NAMALWA (cell line): Measurements from ENCODE around the gene MAGI2.

Source experiments
- DNase-seq: peaks from one replicate; pipeline ENCODE4 v3.0.0-alpha.2; 2015; ENCODE audit warnings: low spot score

Gene MAGI2

DNA sequence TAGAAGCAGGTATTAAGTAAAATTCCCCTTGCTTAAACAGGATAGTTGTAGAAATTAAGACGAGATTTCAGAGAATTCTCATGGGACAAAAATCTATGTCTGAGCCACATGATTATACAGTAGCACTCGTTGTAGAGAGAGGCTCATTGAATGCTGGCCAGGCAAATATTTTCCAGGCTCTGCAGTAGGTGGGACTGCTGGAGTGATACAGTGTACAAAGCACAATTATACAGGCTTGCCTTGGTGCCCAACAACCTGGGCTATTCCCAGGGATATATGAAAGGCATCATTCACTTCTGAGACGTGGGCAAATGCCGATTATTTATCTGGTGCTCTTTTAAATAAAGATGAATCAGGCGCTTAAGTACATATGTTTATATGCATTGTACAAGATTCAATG lies 1274.3 kb downstream of the MAGI2 start:
- DNase-seq: no peak

DNA sequence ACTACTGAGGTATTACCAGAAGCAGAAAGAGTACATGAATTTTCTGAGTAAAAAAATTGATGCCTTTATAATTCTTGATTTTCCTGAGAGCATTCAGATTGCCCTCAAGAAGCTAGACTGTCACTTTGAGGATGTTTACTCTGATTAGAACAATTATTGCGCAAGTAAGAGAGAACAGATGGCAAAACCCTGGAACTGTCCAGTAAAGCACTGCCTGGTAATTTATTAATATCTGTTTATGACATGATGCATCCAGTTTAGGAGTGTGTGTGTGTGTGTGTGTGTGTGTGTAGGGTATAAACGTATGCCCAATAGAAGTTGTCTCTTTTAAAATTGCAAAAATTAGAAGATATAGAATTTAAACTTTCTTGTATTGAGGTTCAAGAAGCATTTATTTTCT lies 1275.1 kb downstream of the MAGI2 start:
- DNase-seq: no peak

DNA sequence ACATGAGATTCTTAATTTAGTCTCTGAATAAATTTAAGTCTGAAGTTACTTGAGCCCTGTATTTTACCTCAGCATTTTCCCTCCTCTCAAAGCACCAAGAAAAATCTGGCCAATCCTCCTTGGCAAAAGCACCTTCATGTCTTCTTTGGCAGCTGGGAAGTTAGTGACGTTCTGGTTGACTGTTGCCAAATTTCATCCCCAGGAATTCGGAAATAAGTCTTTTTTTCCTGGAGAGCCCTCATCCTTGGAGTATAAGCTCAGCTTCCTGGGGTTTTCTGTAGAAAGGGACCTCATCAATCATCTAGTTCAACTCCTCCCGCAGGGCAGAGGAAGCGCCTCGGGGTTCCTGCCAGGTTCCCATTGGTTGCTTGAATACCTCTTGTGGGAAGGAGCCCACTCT lies 1277.3 kb downstream of the MAGI2 start:
- DNase-seq: no peak

DNA sequence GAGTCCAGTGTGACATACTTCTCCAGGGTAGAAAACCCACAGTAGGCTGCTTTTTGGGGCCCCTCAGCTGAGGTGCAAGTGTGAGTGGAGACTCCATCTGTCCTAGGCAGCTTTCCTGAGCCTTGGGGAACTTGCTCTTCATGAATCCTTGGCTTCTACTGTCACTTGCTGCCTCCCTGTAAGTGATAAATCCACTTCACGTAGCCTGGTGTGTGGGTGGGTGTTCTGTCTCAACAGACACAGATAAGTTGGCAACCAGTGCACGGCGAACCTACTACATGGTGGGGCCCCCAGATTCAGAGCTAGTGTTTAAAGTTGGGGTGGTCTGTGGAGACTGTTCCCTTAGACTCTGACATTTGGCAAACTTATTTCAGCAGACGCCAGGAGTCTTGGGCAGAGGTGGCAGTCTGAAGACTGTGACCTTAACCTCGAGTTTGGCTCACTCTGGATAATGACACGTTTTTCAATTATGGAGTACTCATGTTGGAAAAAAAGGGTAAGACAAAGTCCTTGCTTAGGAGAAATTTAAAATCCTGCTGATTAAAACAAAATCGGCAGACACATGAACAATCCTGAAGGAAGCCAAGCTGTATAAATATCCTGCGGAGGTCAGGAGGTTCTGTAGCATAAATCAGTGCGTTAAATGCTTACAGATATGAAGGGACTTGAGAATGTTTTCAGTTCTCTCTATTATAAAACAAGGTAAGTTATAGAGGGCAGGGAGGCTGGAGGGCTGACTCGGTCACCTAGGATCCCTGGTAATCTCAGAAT lies 1278.0 kb downstream of the MAGI2 start:
- DNase-seq: no peak

DNA sequence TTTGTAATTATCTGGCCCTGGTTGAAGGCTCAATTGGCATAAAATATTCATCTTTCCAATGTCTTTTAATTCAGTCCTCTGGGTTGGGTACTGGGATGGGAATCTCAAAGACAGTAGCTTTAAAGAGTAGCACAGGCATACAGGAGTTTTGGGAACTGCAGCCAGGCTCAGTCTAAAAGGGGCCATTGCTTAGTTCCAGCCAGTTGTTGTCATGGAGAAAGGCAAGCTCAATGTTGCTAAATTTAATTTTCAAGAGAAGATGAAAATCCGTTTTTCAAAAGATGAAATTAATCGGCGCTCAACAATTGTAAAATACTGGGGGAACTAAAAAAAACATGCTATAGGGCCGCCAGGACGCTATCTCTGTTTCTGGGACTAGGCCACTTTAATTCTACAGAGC lies 1279.8 kb downstream of the MAGI2 start:
- DNase-seq: no peak

DNA sequence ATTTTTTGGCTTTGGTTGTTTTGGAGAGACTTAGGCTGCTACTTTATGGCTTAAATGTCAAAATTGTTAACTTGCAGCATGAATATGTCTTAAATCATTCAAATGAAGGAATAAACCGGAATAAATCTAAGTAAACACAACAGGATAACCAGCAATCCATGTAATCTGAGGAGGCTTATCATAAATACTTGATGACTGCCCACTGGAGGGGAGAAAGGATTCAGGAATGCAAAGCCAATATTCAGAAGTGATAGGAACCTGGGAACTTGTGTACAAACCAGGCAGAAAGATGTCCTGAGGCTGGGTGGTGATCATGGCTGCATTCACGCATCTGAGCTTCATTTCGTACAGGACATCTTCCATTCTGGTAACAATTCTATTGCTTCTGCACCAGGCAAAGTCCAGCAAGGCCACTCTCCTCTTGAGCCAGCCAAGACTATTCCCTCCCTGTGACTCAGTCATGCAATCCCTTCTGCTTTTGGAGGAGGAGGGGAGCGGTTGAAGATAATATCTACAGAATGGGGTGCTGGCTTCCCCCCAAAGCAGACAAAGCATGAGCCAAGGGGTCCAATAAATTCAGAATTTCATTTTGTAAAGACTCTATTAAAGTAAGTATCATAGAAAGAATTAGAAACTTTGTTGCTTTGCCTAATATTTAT lies 1280.4 kb downstream of the MAGI2 start:
- no peak for DNase-seq

DNA sequence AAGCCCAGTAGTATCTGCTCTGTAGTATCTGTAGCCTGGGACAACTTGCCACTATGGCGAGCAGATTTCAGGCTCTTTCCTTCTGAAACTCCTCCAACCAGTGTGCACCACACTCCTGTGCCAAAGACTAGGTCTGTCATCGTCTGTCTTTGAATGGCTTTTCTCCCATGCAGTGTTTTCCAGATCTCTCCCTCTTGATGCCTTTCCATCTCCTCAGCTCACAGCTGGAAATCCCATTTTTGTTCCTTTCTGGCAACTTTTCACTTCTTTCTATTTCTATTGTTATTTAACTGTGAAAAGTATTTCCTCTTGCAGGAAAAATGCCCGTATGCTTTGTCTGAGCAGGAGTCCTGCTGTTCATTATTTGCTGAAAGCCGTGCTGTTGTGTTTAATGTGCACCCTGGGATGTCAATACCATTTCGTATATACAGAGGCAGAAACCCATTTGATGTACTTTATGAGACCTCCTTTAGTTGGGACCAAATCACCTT lies 1281.2 kb downstream of the MAGI2 start:
- DNase-seq: no peak

DNA sequence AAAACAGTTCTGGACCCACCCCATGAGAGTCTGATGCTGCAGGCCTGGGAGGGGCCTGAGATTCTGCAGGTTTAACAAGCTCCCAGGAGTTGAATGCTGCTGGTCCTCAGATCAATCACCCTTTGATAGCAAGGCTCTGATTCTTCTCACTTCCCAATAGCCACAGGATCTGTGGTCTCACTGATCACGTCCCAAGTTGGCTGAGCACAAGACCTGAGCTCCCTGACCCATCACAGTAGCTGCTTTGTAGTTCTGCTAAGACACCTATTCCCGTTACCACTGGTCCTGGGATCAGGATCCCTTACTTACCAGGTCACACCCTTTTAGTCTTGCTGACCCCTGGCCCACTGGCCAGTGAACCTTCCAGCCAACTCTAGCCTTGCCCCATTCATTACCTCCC lies 1282.1 kb downstream of the MAGI2 start:
- no peak for DNase-seq

DNA sequence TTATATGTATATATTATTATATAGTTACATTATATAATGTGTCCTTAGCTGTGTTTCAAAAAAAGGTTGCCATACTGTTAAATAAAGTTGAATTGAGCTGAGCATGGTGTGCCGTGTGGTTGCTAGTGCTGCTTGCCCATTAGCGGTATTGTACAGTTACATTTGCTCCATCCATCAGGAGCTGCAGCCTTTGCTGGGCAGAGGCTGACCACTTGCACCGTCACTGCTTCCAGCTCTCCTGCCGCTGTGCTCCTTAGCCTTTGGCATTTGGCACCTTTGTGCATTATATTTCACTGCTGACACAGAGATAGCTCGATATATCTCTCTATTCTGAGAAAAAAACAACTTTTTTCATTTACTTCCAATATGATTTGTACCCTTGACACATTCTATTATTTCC lies 1282.7 kb downstream of the MAGI2 start:
- DNase-seq: no peak

DNA sequence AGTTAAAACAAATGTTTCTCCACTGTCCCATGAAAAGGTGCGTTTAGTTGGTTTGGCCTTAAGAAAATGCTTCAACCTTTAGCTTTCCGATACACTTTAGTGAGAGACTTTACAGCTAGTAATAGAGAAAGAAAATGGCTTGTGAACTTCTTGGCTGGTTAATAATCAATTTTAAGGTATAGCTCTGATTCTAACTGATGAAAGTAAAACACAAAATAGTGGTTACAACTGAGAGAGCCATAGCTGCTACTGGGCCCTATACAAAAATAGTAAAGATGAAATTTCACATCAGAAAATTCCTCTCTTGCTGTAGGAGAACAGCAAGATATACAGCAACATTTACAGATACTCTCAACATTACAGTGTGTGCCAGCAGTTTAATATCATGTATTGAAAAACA lies 1283.5 kb downstream of the MAGI2 start:
- DNase-seq: no peak

DNA sequence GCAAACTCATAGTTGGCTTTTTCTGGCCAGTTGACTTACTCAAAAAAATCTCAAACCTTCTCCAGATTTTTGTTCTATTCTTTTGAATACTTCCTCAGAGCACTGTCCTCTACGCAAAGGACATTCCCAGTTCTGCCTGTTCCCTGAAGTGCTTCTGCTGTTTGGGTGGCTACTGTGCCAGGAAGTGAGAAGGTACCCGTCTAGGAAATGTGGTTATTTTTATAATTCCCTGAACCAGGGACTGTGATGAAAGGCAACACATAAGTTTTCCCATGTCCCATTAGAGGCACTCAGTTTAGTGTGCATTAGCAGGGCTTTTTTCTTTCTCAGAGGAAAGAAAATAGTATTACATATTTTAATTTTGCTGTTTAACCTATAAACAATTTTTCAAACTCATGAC lies 1284.6 kb downstream of the MAGI2 start:
- DNase-seq: no peak

DNA sequence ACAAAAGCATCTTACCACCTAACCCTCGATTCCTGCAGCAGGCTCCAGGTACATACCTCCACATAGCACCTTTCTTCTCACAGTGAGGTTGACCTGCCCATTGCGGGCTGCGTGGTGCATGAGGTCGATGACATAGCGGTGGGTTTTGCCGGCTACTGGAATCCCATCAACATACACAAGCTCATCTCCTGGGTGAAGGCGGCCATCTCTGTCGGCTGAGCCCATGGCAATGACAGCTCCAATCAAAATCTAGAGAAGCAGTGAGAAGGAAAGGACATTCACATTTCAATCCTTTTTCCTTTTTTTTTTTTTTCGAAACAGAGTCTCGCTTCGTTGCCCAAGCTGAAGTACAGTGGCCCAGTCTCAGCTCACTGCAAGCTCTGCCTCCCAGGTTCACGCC lies 1285.6 kb downstream of the MAGI2 start:
- no peak for DNase-seq

DNA sequence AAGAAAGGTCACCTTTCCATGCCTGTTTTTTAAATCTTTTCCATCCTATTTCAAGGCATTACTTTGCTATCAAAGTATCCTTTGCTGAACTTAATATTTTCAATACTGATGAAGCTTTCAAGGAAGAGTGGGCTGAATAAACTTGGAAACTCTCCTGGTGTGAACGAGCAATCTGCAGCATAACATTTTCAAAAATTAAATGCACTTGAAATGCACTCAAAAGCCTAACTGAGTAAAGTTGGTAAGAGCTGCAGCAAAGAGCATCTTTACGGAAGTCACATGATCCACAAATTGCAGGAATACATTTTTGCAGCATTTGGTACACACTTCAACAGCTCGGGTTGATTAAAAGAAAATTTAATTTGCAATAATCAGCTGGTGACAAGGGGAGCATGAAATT lies 1287.6 kb downstream of the MAGI2 start:
- no peak for DNase-seq

DNA sequence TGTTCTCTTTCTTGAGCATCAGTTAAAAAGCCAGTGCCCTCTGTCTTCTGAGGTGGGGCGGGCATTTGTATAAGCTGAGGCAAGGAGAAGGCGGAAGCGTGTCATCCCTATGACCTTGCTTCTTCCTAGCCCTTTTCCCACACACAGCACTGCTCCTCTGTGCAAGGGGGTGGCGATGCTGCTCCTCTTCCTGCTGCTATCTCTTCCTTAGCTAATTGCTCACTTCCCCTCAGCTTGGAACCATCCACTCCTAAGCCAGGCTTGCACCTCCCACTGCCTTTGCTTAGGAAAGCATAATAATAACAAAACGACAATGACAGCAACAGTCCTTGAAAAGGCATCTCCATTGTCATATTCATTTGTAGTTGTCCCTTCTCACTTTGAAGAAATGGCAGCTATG lies 1288.0 kb downstream of the MAGI2 start:
- no peak for DNase-seq

DNA sequence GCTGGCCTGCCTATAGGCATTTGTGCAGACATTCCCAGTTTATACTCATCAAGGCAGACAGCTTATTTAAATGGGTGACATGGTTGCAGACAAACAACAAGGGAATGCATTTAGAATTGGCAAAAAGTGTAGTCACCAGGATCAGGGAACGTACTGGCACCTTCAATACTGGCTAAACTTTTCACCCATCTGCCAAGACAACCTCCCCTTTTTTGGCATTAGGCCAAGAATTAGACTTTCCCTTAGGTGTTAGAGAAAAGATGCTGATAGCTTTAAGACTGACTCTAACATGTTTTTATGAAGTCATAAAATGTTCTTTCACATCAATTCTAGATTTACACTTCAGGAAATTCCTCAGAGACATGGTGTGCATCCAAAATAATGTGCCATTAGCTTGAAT lies 1289.0 kb downstream of the MAGI2 start:
- peak; percentile 13 for DNase-seq

DNA sequence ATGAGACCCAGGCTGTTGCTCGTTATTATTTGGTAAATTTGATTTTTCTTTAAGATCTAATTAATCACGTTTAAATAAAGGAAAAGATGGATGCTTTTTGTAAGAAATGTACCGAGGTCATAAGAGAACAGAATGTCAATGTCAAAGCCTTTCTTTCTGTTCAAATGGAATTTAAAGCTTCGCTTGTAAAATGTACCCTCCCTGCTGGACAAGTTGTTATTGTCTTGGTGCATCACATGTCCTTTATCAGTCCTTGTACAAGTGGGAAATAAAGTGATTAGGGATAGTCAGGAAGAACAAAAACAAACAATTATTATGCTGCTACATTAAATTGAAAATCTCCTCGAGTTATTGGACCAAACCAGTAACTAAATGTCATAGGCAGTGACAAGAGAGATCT lies 1291.7 kb downstream of the MAGI2 start:
- DNase-seq: no peak

DNA sequence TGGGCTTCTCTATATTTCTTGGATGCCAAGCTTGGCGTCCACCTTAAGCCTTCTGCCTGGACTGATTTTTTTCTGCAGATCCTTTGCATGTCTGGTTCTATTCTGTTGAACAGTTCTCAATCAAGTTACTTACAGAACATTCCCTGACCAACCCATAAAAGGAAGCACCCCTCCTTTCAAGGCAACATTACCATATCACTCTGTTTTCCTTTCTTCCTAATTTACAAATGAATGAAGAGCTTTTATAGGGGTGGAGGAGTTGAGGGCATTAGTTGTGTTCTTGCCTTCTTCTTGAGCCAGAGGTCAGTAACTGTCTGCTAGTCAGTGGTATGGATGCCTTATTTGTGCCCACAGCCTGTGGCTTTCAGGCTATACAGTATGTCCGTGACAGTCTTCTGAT lies 1293.9 kb downstream of the MAGI2 start:
- no peak for DNase-seq

DNA sequence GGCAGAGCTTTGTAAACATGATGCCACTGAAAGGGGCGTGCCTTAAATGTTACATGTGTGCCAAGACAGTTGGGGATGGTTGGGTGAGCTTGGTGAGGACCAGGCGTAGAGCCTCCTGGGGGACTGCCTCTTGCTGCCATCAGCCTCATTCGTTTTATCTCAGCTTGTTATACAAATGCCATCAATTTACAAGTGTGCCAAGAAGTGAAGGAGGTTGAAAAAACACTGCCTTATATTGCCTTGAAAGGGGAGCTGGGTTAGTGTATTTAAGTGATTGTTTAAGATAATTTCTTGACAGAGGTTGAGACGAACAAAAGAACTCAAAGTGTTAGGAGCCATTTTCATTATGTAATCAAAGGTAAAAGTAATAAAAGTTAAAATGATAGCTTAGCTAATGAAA lies 1300.2 kb downstream of the MAGI2 start:
- DNase-seq: no peak

DNA sequence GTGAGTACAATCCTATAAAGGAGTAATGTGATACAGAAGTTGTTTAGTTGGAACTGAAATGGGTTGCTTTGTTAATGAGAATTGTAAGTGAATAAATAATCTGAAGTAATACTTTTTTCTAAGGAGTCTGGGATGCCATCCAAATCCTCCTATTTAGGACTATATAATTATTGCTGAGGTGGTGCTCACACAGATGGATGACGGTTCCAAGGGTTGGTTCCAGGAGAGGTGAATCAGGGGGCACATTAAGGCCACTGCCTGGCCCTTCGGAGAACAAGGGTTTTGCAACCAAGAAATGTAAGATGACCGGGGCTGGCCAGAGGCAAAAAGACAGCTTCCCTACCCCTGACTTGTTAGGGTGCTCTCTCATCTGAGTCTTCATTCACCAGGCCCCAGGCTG lies 1302.2 kb downstream of the MAGI2 start:
- no peak for DNase-seq

DNA sequence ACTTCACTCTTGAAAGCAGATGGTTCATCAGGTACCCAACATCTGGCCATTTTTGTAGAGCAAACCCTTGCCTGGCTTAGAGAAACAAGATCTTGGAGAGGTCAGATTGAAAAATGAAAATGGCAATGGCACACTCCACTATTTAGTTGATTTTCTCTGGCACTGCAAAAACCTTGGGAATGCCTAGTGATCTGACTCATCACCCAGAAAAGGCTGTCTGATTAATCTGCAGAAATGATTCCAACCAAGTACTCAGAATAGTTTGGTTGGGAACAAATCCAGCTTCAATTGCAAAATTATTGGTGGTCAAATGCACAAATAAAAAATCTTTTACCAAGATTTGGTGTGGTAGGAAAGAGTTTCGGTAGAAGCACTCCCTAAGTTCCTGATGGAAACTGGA lies 1303.7 kb downstream of the MAGI2 start:
- DNase-seq: no peak

DNA sequence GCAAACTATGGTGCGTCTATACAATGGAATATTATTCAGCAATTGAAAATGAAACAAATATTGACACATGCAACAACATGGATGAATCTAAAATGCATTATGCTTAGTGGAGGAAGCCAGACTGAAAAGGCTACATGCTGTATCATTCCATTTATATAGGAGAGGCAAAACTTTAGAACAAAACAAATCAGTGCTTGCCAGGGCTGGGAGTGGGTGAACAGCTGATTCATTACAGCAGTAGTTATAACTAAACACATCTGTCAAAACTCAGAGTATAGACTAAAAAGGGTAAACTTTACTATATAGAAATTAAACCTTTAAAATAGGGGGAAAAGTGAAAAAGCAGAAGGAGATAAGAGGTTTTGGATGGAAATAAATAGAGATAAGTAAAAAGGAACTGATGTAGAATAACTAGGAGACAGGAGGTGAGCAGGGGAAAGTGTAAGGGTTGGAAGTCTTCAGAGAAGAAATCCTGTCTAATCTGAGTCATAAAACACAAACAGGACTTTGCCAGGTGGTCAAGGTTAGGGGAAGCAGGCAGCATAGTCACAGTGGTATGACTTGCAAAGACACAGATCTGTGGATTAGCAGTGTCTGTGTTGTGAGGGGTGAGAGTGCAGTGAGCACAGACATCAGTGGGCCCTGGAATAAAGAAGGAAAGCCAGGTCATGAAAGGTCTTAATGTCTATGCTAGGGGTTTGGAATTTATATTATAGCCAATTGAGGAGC lies 1305.1 kb downstream of the MAGI2 start:
- DNase-seq: no peak

DNA sequence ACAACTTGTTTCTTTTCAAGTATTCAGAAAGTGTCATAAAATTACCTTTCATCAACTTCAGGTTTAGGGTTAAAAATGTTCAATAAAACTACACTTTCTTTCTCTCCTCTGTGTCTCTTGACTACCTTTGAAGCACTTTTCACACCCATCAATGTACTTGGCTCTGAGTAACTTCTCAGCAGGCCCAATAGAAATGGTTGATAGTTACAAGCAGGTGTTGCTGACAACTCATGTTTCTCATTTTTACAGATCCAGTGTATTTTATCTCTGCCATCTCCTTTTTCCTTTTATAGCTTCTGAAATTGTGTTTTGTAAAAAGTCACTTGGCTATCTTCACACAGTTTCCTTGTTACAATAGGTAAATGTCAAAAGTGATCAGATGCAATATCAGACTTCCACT lies 1306.9 kb downstream of the MAGI2 start:
- DNase-seq: no peak

DNA sequence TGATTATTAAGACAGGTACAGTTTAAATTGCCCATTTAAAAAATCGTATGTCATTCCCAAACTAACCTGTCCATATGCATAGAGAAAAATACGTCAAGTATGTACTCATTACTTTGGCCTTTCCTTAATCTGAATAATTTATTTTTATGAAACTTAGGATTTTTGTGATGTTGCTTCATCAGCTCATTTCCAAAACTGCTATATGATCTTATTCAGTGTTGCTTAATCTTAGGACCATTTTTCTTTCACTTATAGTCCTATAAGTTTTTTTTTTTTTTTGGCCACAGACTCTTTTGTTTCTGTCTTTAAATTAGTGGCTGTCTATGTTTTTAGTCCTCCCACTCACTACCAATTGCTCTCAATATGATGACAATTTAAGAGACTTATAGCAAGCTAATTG lies 1309.8 kb downstream of the MAGI2 start:
- no peak for DNase-seq
